Amniotic epithelial cell (primary cell): ENCODE measurements around the gene C6orf141.
A peak's percentile ranks its signal among the peaks of the same experiment; 100 is the strongest.

Experiments used
- DNase-seq: peaks from one replicate; pipeline ENCODE4 v3.0.0-alpha.2; 2010; ENCODE audit warnings: low read depth

C6orf141 gene

DNA sequence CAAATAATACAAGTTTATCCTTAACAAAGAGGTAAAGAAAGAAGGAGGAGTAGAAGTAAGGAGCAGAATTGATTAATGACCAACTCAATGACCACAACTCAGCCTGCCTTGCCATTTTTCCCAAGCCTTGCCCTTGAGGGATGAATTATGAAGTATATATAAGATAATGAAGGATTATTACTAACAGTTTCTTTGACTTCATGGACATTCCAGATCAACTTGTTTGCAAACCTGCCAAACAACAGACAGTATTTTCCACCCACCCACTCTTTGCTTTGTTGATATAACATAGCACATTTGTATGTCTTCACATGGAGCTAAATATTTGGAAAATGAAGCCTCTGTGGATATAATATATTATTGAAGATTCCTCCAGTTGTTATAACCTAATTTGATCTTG lies 9.9 kb upstream of the C6orf141 start:
- peak; percentile 80 for DNase-seq

- DNase-seq, result peak; percentile 100
Measured at GRCh38 chr6:49541210-49541724, 9.2 kb upstream of the C6orf141 start.

DNA sequence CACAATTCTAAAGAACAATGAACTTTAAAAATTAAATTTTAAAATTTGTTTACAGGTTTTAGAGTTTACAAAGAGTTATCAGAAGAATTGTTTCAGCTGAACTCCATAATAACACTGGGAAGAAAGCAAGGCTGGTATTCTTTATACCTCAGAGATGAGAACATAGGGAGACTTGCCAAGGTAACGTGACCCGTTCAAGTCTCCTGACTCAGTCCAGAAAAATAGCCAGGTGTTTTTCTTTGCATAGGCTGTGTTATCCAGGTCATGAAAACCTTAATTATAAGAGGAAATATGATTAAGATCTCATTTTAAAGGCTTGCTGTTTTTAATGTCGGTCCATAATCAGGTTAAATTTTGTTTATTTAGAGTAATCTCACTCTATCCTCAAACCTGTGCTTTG lies 8.5 kb upstream of the C6orf141 start:
- DNase-seq, result peak; percentile 57

- peak; percentile 12 for DNase-seq
Measured at GRCh38 chr6:49543087-49543858, 7.2 kb upstream of the C6orf141 start.

DNA sequence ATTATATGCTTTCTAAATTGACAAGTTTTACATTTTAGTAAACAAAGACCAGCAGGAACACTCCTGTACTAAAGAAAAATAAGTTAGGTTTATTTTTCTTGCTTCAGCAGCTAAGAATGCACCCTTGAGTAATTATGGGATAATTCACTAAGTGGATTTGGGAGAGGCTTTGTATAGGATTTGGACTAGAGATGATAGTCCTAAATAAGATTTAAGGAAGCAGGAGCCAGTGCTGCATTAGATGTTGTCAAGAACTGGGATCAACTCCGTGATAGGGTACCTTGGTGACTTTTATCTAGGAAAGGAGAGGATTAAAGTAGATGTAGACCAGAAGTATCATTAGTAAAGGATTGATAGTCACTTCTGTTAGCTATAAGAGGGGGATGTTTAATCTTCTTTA lies 4.1 kb upstream of the C6orf141 start:
- no peak for DNase-seq

GRCh38 chr6:49548613-49549304 lies 1.7 kb upstream of the C6orf141 start:
- no peak for DNase-seq

DNA sequence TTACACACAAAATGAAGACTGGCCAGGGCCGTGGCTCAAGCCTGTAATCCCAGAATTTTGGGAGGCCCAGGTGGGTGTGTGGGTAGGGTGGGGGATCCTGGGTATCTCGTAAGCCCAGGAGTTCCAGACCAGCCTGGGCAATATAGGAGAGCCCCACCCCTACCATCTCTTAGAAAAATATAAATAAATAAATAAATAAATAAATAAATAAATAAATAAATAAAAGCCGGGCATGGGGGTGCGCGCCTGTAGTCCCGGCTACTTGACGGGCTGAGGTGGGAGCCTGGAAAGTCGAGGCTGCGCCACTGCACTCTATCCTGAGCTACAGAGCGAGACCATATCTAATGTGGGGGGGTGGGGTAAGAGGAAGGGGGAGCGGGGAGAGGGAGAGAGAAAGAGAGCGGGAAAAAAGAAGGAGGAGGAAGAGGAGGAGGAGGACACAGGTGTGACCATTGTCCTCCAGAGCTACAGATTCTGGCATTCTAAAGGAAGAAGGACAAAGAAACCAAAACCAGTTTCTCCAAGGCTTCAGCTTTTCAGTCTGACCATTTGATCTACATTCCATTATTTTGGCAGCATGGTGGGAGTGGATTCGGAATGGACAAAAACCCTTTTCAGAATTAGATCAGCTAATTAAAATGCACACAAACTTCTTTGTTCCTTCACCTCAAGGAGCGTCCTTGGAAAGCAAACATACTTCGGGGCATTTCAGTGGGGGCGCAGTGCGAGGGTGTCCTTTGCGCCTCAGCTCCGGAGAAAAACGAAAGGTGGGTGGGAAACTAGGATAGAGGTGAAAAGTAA lies 577 bp upstream of the C6orf141 start:
- DNase-seq, result no peak

DNA sequence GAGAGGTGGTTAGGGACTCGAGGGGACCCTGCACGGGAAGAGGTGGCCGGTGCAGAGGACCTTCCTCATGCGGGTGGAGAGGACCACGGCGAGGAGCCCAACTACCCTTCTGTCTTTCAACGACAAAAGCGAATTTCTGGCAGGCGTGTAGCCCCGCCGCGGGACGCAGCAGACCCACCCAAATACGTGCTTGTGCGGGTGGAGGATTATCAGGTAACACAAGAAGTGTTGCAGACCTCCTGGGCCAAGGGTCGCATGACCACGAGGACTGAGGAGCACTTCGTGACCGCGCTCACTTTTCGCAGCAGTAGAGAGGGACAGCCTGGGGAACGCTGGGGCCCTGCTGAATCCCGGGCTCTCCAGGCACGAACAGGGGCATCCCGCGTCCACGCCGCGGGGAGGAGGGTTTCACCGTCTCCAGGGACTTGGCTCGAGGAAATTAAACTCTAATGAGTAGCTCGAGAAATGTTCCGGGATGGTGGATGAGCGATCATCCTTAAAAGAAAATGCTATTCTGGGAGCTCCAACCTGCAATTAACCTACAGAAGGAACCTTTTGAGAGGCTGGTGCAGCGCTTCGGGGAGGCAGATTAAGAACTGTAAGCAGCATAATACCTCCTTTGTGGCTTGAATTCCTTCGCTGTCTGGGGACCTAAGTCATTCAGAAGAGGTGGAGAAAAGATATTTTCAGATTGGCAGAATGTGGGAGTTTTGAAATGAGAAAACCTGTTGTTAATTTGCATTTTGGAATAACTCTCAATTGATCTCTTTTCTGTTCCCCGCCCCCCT lies 804 bp downstream of the C6orf141 start:
- no peak for DNase-seq

GRCh38 chr6:49551866-49552129 lies 1.3 kb downstream of the C6orf141 start:
- no peak for DNase-seq

DNA sequence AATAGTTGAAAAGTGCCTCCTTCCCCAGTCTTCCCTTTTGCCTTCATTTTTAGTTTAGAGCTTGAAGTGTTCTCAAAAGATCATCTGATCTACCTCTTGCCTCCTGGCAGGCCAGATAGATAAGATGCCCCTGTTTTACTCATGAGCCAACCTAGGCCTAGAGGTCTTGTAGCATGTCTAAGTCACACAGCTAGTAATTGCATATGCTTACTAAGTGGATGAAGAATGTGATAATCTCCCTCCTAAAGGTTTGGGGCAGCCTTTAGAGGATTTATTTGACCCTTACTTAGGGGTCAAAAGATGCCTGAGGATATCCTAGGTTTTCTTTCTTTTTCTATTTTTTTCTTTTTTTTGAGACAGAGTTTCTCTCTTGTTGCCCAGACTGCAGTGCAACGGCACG lies 2.1 kb downstream of the C6orf141 start:
- no peak for DNase-seq

DNA sequence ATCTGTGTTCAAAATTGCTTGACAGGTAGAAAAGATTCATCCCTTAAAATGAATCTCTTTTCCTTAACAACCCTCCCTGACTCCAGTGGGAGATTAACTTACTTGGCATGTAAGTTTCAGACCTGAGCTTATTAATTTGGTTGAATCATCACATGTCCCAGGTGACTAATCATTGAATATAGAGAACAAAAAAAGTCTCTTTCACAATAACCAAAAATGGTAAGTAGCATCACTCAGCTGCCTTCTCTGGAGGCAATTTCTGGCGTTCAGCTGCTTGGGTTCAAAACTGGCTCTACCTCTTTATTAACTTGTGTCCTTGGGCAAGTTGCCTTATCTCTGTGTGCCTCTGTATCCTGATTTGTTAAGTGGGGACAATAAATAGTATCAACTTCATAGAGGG lies 2.9 kb downstream of the C6orf141 start:
- DNase-seq, result peak; percentile 51

DNA sequence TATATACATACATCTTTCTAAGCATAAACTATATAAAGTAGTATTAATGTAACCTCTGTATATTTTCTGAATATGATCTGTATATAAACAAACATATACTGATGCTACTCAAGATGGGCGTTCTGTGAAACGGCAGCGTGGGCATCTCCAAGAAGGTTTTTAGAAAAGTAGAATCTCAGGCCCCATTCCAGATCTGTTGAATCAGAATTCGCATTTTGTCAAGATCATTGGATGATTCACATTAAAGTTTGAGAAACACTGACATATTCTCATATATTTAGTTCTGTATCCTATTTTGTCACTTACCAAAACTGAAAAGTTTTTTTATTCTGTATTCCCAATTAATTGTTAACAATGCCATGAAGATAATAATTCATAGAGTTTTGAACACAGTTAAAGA lies 5.5 kb downstream of the C6orf141 start:
- no peak for DNase-seq

DNA sequence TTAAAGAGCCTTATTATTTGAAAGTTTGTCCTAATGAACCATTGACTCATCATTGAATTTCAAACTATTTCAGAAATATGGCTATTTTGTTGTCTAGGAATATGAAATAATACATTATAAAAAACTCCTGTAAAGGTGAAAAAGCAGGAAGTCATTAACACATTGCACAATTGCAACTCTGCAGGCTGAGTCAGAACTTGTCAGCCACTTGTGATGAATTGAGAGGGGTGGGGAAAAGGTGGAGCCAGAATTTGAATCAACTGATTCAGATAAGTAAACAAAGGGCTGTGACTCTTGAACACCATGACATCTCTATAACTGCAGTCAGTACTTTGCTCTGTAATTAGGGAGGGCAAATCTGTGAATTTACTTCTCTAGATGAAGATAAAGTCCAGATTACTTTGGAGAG lies 6.0 kb downstream of the C6orf141 start:
- peak; percentile 89 for DNase-seq

DNA sequence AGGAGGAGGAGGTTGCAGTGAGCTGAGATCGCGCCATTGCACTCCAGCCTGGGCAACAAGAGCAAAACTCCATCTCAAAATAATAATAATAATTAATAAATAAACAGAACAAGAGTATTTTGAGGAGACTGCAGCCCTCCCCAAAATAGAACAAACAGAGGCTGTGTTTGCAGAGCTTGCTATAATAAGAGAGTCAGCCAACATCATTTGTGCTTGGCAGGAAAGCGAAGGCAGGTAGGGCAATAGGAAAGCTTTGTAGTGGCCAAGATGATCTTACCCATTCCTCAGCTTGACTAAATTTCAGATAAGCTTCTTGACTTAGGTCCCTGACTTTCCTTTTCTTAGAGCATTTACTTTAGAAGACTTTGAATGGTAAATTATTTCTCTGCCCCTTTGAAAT lies 6.7 kb downstream of the C6orf141 start:
- no peak for DNase-seq

- DNase-seq, result no peak
Measured at GRCh38 chr6:49558238-49558637, 7.8 kb downstream of the C6orf141 start.

DNA sequence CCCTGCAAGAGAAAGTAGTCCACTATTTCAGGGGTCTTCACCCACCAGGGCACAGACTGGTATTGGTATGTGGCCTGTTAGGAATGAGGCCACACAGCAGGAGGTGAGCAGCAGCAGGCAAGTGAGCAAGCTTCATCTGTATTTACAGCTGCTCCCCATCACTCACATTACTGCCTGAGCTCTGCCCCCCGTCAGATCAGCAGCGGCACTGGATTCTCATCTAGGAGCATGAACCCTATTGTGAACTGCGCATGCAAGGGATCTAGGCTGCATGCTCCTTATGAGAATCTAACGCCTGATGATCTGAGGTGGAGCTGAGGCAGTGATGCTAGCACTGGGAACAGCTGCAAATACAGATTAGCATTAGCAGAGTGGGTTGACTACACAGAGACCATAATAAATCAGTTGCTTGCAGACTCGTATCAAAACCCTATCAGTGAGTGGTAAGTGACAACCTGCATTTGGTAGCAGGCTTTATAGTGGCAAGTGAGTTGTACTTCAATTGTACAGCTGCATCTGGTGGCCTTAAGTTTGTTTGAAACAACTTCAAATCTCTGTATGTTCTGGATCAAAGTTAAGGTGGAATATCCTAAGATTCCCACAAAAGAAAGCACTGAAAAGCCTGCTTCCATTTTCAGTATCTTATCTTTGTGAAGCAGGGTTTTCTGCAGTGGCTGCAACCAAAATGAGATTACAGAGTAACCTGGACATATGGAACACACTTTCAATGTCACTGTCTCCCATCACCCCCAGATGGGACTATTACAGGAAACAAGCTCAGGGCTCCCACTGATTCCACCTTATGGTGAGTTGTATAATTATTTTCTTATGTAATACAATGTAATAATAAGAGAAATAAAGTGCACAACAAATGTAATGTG lies 12.8 kb downstream of the C6orf141 start:
- no peak for DNase-seq

DNA sequence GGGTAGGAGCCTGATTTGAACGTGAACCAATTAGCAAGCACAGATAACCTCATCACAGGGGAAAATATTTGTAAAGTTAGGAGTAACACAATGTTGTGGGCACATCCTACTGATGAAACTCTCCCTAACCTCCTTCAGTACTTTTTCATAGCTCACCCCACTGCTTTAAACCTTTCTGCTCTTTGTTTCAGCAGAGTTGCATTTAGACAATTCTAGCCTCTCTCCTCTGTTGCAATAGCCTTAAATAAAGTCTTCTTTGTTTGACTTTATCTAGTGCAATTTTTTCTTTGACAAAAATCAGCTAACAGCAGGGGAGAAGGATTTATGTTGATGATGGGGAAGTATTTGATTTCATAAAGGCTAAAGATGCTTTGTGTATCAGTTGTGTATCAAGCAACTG lies 14.1 kb downstream of the C6orf141 start:
- no peak for DNase-seq

GRCh38 chr6:49565261-49565660 lies 14.8 kb downstream of the C6orf141 start:
- no peak for DNase-seq

DNA sequence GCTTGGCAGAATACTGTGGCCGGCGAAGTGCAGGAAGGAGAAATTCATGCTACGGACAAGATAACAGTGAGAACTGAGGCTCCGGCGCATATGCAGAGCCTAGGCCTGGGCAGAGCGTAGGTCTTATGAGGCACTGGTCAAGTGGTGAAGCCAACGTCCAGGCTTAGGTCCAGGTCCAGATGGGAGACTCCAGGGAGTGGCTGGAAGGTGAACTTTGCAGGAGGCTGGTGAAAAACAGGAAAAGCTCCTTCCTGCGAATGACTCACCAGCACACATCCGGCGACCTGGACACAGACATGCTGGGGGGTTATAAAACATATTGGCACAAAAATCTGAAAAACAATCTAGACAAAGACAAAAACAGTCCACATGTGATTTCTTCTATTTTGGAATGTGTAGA lies 15.4 kb downstream of the C6orf141 start:
- DNase-seq, result no peak

GRCh38 chr6:49570474-49571079 lies 20.1 kb downstream of the C6orf141 start:
- DNase-seq, result peak; percentile 73

- DNase-seq, result peak; percentile 74
Measured at GRCh38 chr6:49576618-49577017, 26.1 kb downstream of the C6orf141 start.
